Measurements from ENCODE around the gene ALK.

Gene ALK

GRCh38 chr2:29787473-29788465, 133.6 kb downstream of the ALK start:
- no peak for DNase-seq

DNA sequence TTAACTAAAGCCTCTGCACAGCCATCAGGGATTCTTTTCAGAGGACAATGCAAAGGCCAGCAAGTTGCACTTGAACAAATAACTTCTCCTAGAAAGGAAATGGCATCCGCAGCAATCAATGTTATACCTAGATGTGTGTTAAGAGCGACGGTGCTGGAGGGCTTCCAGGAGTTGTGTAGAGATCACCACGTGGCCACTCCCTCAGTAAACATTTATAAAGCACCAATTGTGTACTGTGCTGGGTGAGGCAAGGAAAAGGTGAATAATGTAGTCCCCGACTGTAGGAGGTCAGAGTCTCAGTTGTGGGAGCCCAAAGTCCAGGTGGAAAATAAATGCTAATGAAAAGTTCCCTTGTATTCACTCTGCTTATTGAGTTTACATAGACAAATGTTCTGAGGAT, 135.0 kb downstream of the ALK start:
- no peak for DNase-seq

DNA sequence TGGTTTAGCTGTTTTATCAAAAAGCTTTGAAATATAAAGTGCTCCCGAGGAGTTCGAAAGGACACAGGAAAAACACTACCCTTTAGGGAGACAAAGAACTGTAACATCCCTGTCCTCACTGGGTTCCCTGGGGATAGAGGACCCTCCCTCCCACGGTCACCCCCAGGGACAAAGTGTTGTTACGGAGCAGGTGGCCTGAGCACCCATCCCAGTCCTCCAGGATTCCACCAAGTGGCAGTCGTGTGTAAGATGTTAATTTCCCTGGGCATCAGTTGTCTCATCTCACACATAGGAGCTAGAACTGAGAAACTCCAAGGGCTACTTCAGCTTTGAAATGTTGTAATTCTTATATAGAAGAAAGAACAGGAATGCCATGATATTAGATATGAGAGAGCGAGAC, 137.7 kb downstream of the ALK start:
- no peak for DNase-seq

GRCh38 chr2:29782549-29783458, 138.6 kb downstream of the ALK start:
- DNase-seq, result no peak

GRCh38 chr2:29782087-29782486, 139.3 kb downstream of the ALK start:
- no peak for DNase-seq

- DNase-seq, result no peak
These were observed 140.5 kb downstream of the ALK start for GRCh38 chr2:29780906-29781305.

DNA sequence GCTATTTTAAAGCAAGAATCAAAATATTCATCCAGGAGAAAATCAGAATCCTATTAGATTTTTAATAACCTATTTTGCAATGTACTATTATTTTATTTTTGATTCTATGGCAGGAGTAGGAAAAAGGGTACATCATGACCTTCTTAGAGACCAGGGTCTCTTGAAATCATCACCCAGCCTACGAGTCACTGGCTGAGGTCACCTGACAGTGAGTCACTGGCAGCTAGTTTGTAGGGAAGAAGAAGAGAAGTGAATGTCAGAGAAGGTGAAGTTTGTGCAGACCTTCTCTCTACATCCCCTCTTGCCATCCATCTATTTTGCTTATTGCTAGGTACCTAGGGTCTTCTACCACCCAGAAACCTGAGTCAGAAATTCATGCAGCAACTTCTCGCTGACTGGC, 144.2 kb downstream of the ALK start:
- DNase-seq, result no peak

- DNase-seq, result no peak
These were observed 145.0 kb downstream of the ALK start for GRCh38 chr2:29776406-29776805.

DNA sequence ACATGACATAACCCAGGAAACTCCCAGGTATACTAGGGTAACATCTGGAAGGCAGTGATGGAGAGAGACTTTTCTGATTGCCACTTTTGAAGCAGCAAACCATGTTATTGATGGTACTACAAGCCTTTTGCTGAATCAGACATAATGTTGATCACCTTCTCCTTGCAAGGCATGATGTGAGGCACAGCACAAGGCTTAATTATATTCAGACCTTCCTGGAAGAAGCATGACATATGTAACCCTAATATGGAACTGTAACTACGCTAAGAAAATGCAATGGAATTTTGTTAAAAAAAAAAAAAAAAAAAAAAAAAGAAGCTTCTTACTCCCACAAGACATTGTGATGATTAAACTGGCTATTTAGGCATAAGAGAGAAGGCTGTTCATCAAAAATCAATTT, 145.4 kb downstream of the ALK start:
- DNase-seq, result no peak

DNA sequence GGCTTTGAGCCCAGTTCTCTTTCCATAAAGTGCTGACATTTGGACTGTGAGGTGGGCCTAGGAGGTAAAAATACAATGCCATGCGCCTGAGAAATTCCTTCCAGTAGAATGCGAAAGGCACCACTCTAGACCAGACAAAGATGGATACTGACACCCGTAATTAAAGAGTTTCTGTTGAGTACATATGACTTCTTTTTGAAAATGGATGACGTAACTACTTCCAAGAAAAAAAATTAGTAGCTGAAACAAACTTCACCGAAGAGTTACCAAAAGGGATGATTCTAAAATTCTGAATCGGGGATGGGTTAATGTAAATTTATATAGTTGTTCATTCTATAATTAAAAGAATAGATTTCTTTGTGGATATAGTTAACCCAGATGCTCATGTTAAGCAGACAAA, 146.8 kb downstream of the ALK start:
- no peak for DNase-seq

- no peak for DNase-seq
These were observed 150.5 kb downstream of the ALK start for GRCh38 chr2:29770846-29771245.

GRCh38 chr2:29769847-29770246, 151.5 kb downstream of the ALK start:
- no peak for DNase-seq

DNA sequence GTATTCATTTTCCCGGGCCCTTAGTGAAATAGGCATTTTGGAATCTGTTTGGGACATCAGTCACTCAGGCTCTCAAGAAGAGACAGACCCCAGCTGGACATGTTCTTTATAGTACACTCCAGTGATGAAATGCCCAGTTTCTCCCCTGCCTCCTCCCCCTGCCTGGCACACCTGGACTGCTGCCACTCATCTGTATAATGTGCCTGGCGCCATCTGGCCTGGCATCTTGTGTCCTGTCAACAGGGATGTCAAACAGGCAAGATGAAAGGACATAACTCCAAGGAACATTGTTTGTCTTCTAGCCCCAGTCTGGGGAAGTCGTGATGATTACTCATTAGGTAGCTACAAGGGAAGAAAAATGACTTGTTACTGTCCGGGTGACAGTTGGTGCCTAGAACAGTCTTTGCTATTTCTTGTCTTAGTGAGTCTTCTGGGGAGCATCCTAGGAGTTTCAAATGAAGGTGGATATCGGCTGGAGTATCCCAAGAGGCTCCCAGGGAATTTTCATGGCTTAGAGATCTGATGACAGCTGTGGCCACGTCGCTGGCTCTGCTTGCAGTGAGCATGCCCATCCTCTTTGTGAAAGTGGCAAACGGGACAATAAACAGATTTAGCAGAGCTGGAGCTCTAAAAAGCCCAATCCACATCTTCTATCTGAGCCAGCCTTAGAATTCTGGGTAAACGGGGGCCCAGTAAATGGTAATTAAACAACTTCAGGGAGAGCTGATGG, 153.6 kb downstream of the ALK start:
- DNase-seq, result no peak

GRCh38 chr2:29766191-29766590, 155.2 kb downstream of the ALK start:
- no peak for DNase-seq

GRCh38 chr2:29765721-29766120, 155.7 kb downstream of the ALK start:
- DNase-seq, result no peak

- DNase-seq, result no peak
These were observed 158.0 kb downstream of the ALK start for GRCh38 chr2:29763371-29763770.

- DNase-seq, result no peak
These were observed 159.1 kb downstream of the ALK start for GRCh38 chr2:29762239-29762638.

DNA sequence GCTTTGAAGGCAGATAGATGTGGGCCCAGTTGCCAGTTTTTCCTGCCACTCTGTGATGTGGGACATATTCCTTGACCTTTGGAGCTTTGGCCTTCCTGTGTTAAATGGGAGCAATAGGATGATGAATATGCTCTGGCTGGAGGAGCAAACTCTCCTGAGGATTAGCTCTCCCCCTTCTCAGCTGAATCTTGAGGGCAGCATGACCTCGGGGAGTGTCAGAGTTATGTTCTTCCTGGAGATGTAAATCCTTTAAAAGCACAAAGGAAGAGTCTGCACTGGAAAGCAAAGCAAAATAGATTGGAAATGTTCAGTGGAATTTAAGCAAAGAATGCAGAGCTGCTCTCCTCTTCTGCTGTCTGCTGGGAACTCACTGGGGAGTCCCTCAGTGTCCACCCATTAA, 160.1 kb downstream of the ALK start:
- no peak for DNase-seq

GRCh38 chr2:29760008-29760407, 161.4 kb downstream of the ALK start:
- no peak for DNase-seq

DNA sequence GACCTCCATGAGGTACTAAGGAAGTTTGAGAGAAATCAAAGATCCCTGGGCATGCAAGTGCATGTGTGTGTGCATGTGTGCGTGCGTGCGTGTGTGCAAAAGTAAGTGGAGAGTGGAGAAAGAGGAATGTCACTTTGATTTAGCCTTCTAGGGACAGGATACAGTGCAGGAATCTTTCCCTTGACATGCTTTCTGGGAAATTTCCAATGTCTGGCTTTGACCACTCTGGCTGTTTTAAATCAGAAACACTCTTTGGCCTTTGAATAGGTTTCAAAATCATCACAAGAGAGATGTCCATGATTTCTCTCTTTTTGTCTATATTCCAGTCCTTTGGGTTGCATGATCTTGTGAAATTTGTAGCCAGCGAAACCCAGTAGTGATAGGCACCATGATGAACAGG, 162.0 kb downstream of the ALK start:
- no peak for DNase-seq

- no peak for DNase-seq
These were observed 165.6 kb downstream of the ALK start for GRCh38 chr2:29755829-29756228.

- no peak for DNase-seq
These were observed 166.2 kb downstream of the ALK start for GRCh38 chr2:29755233-29755632.
